ENCODE results near the gene SLC37A1. TPM values are rescaled to one million over a fixed set of nuclear protein-coding genes. Genes with fewer than 3 reads are reported as not detected.
"Not testable (repeated sequence)": the region's sequence is repeated elsewhere in the genome, so short reads cannot be mapped to it uniquely, and the experiment has no call there.

SLC37A1 gene
- total RNA-seq, 4 donors from 2014 or later: 10.7 to 21.1 (median 14.0) TPM

- no peaks in the 10 kb centered on the region for H3K36me3 ChIP-seq
- intact Hi-C loops (cut with DNase I): no loop called here
- peaks cover 0 to 32% (median 9%) of the 10 kb centered on the region in 3 donors for H3K4me1 ChIP-seq
- peaks cover 0 to 25% (median 0%) of the 10 kb centered on the region in 4 donors for H3K27me3 ChIP-seq
- H3K9me3 ChIP-seq: peaks cover 0 to 10% (median 0%) of the 10 kb centered on the region in 3 donors
- H3K27ac ChIP-seq: no peak overlapping the region
- no peak overlapping the region for H3K4me3 ChIP-seq
- DNase-seq: no peak
- 74 to 92% methylated on average over 5 of the region's 5 CpGs for WGBS, 2 donors
- TF ChIP-seq CTCF (IDR thresholded peaks at IDR 0.05): no peak
- no peak for TF ChIP-seq POLR2A (IDR thresholded peaks at IDR 0.05)
Measured at GRCh38 chr21:42613756-42614155, 100.1 kb downstream of the SLC37A1 start.

- peaks cover 0 to 30% (median 0%) of the 10 kb centered on the region in 4 donors for H3K27me3 ChIP-seq
- peak overlapping the region in 3 of 4 donors; percentile 23 to 50 (median 29) for H3K4me3 ChIP-seq
- TF ChIP-seq POLR2A (IDR thresholded peaks at IDR 0.05) (no peak), CTCF (IDR thresholded peaks at IDR 0.05) (no peak)
- no peaks in the 10 kb centered on the region for H3K36me3 ChIP-seq
- H3K4me1 ChIP-seq: peaks cover 0 to 32% (median 9%) of the 10 kb centered on the region in 3 donors
- peaks cover 0 to 10% (median 0%) of the 10 kb centered on the region in 3 donors for H3K9me3 ChIP-seq
- peak overlapping the region; percentile 70 to 84 (median 78) for H3K27ac ChIP-seq
- no peak for DNase-seq
- whole genome bisulfite sequencing, 2 donors: 33% methylated on average over 6 to 9 of the region's 9 CpGs
- intact Hi-C loops (cut with DNase I): no loop called here
Measured at GRCh38 chr21:42614396-42614795, 100.7 kb downstream of the SLC37A1 start.

- TF ChIP-seq CTCF (IDR thresholded peaks at IDR 0.05): peak in 1 of 6 experiments; percentile 5
- TF ChIP-seq POLR2A (IDR thresholded peaks at IDR 0.05): no peak
- H3K4me1 ChIP-seq: peaks cover 0 to 32% (median 9%) of the 10 kb centered on the region in 3 donors
- no peaks in the 10 kb centered on the region for H3K36me3 ChIP-seq
- 15 to 16% methylated on average over 10 to 12 of the region's 14 CpGs for WGBS, 2 donors
- no peak for DNase-seq
- H3K27me3 ChIP-seq: peaks cover 0 to 35% (median 0%) of the 10 kb centered on the region in 4 donors
- intact Hi-C loops (cut with DNase I): no loop called here
- H3K27ac ChIP-seq: peak overlapping the region; percentile 70 to 84 (median 78)
- H3K4me3 ChIP-seq: peak overlapping the region in 3 of 4 donors; percentile 23 to 50 (median 29)
- peaks cover 0 to 10% (median 0%) of the 10 kb centered on the region in 3 donors for H3K9me3 ChIP-seq
Measured at GRCh38 chr21:42614811-42615351, 101.2 kb downstream of the SLC37A1 start.

GRCh38 chr21:42615377-42615776, 101.7 kb downstream of the SLC37A1 start:
- H3K9me3 ChIP-seq; intact Hi-C loops (cut with DNase I); DNase-seq; H3K36me3 ChIP-seq; H3K4me3 ChIP-seq: not testable (repeated sequence)
- Histone ChIP-seq H3K27ac (peak overlapping the region in 1 of 4 donors; percentile 83), H3K27me3 (peaks cover 0 to 40% (median 0%) of the 10 kb centered on the region in 4 donors), H3K4me1 (peaks cover 0 to 32% (median 9%) of the 10 kb centered on the region in 3 donors)
- WGBS, 2 donors: 41% methylated on average over 3 of the region's 5 CpGs; no CpG with 5 or more reads in 1 of the 2 donors

GRCh38 chr21:42615924-42616323, 102.3 kb downstream of the SLC37A1 start:
- H3K36me3 ChIP-seq: no peaks in the 10 kb centered on the region
- H3K27ac ChIP-seq: no peak overlapping the region
- DNase-seq: no peak
- H3K9me3 ChIP-seq: peaks cover 0 to 10% (median 0%) of the 10 kb centered on the region in 3 donors
- WGBS, 2 donors: 49 to 58% methylated on average over 3 of the region's 3 CpGs
- TF ChIP-seq CTCF (IDR thresholded peaks at IDR 0.05): no peak
- no peak for TF ChIP-seq POLR2A (IDR thresholded peaks at IDR 0.05)
- peaks cover 0 to 45% (median 0%) of the 10 kb centered on the region in 4 donors for H3K27me3 ChIP-seq
- intact Hi-C loops (cut with DNase I): no loop called here
- peak overlapping the region in 1 of 4 donors; percentile 54 for H3K4me3 ChIP-seq
- peaks cover 0 to 36% (median 9%) of the 10 kb centered on the region in 3 donors for H3K4me1 ChIP-seq
